Bronchial epithelial cell (primary cell): ENCODE data around the gene PRKCQ. TPM values are rescaled to one million over a fixed set of nuclear protein-coding genes. Genes with fewer than 3 reads are reported as not detected.

ENCODE experiments used
- DNase-seq: peaks from one replicate; pipeline ENCODE4 v3.0.0-alpha.2; 2010; ENCODE audit warnings: low read depth
- FAIRE-seq: peaks from 2 replicates; lab custom pipeline; 2011; peaks lifted over from hg19 to GRCh38; lab: Jason Lieb, UNC
- H3K27me3 ChIP-seq: 2 replicates; pipeline ENCODE4 v1.5.1; 2011; ENCODE audit warnings: low read length; ENCODE audit not compliant: control insufficient read depth, insufficient read depth
- H3K36me3 ChIP-seq: 2 replicates; pipeline ENCODE4 v1.5.1; 2011; ENCODE audit warnings: low read length; ENCODE audit not compliant: control insufficient read depth, insufficient read depth
- H3K4me3 ChIP-seq: 2 replicates; pipeline ENCODE4 v1.5.1; 2011; ENCODE audit warnings: mild to moderate bottlenecking, low read depth, low read length, control low read depth
- total RNA-seq: library from RNA; depleted of rRNA; stranded (reverse); fragments of >200 nt; gene quantifications from 2 replicates; pipeline ENCODE4 v1.2.1, GENCODE V29; 2014
- TF ChIP-seq, protein P1 (sequence below): IDR thresholded peaks from 2 replicates; pipeline ENCODE4 v1.5.1; 2011; ENCODE audit warnings: mild to moderate bottlenecking, moderate library complexity, low read length, control low read depth, inconsistent platforms; ENCODE audit not compliant: insufficient read depth, severe bottlenecking

PRKCQ gene
- total RNA-seq, 1 donor from 2014 or later = 2.1 TPM

DNA sequence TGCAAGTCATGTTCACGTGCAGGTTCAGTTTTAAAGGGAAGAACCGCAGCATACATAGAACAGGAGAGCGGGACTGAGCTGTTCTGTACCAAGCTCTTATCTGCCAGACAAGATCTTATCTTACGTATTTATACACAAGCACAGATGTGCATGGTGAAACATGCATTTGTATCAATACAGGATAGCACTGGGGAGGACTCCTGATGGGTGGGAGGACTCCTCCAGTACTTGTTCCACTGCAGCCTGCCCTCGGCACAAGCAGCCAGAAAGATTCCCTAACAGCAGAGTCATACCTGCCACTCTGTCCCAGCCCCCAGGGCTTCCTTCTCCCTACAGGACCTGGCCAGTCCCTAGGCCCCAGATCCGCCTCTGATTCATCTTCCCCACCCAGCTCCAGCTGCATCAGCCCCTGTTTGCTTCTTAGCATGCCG is 13.2 kb upstream of the PRKCQ start:
- FAIRE-seq (no peak), DNase-seq (peak; percentile 85)
- TF ChIP-seq, protein P1, sequence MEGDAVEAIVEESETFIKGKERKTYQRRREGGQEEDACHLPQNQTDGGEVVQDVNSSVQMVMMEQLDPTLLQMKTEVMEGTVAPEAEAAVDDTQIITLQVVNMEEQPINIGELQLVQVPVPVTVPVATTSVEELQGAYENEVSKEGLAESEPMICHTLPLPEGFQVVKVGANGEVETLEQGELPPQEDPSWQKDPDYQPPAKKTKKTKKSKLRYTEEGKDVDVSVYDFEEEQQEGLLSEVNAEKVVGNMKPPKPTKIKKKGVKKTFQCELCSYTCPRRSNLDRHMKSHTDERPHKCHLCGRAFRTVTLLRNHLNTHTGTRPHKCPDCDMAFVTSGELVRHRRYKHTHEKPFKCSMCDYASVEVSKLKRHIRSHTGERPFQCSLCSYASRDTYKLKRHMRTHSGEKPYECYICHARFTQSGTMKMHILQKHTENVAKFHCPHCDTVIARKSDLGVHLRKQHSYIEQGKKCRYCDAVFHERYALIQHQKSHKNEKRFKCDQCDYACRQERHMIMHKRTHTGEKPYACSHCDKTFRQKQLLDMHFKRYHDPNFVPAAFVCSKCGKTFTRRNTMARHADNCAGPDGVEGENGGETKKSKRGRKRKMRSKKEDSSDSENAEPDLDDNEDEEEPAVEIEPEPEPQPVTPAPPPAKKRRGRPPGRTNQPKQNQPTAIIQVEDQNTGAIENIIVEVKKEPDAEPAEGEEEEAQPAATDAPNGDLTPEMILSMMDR = no peak
- no peak overlapping the region for H3K4me3 ChIP-seq
- H3K27me3 ChIP-seq = no peaks in the 10 kb centered on the region
- no peaks in the 10 kb centered on the region for H3K36me3 ChIP-seq

DNA sequence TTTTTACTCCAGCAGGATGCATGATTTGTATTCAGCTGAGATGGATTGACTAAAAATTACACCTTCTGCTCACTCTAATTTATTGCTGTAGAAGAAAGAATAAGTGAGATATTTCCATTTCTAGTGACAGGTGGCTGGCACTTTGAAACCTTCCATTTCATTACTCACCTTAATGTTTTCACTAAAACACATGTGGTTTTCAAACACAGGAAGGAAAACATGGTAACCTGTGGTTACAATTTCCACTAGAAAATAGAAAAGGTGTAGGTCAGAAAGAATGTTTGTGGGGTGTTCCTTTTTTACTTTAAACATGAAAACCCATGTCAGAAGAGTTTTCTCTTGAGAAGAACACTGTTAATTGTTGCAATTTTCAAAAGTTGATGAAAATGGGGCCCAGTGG is 12.0 kb upstream of the PRKCQ start:
- no peaks in the 10 kb centered on the region for H3K36me3 ChIP-seq
- FAIRE-seq = no peak
- H3K27me3 ChIP-seq = no peaks in the 10 kb centered on the region
- TF ChIP-seq, protein P1 = no peak
- no peak for DNase-seq
- no peak overlapping the region for H3K4me3 ChIP-seq

DNA sequence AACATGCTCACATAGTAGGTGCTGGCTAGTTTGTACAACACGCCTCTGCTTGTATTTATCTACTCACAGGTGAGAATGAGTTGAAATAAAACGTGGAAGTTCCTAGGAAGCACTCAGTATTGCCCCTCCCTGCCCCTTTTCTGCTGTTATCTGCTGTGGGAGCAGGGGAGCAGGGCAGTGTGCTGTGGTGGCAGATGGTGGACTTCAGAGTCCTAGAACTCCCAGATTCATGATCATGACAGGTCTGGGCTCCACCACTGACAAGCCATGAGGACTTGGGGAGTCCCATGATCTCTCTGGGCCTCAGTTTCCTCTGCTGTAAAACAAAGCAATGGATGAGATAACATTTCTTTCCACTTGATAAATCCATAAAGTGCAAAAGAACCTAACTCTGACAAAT is 11.6 kb upstream of the PRKCQ start:
- Histone ChIP-seq H3K36me3 (no peaks in the 10 kb centered on the region), H3K4me3 (no peak overlapping the region), H3K27me3 (no peaks in the 10 kb centered on the region)
- TF ChIP-seq, protein P1 = no peak
- FAIRE-seq (no peak), DNase-seq (no peak)

DNA sequence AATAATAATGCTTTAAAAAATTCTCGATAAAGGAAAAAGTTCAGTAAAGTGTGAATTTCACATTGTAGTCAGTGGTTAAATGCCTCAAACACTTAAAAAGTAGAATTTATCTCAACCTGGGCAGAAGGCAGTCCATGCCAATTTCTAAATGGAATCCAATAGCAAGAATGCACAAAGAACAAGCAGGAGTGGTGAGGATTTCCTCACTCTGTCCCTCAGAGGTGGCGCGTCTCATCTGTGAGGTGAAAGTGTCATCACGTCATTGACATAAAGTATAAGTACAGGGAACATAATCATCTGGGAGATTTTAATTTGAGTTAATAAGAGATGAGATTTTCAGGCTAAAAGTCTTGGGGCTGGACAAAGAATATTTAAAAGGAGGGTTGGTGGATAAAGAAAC is 10.0 kb upstream of the PRKCQ start:
- no peaks in the 10 kb centered on the region for H3K27me3 ChIP-seq
- DNase-seq (no peak), FAIRE-seq (no peak)
- TF ChIP-seq, protein P1 = no peak
- no peak overlapping the region for H3K4me3 ChIP-seq
- H3K36me3 ChIP-seq = no peaks in the 10 kb centered on the region

DNA sequence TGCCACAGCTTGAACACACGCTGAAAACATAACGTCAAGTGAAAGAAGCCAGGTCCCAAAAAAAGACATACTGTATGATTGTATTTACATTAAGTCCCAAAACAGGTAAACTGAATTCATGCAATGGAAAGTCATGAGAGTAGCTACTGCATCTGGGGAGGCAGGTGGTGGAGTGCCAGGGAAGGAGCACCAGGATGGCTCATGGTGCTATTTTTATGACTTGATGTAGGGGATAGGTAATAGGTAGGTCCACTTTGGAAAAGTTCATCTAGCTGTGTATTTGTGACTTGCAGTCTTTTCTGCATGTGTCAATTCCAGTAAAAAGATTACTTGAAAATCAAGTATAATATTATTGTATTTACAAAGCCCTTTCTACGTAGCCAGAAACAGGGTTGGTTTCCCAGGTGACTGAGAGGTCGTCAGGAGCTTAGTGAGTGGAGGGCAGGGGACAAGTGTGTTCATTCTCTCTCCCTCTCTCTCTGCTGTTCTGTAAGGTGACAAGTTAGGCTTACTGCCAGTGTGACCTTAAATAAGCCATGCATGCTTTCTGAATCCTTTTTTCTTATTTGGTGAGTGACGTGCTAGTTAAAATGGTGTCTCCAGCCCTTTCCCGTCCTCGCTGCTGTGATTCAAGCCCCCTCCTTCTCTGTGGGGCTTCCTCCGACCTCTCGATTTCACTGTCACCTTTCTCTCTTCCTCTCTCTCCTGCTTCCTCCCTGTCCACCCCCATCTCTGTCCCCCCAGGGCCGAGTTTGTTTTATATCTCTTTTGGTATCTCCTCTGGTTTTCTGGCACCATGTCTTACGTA is 9.4 kb upstream of the PRKCQ start:
- TF ChIP-seq, protein P1 = no peak
- FAIRE-seq = no peak

More for the DNA sequence above, 9.4 kb upstream of the PRKCQ start:
- Histone ChIP-seq H3K36me3 (no peaks in the 10 kb centered on the region), H3K27me3 (no peaks in the 10 kb centered on the region), H3K4me3 (no peak overlapping the region)
- no peak for DNase-seq
